Measurements from ENCODE around the gene CLIC4.
"Not testable (repeated sequence)": the region's sequence is repeated elsewhere in the genome, so short reads cannot be mapped to it uniquely, and the experiment has no call there.

CLIC4 gene

DNA sequence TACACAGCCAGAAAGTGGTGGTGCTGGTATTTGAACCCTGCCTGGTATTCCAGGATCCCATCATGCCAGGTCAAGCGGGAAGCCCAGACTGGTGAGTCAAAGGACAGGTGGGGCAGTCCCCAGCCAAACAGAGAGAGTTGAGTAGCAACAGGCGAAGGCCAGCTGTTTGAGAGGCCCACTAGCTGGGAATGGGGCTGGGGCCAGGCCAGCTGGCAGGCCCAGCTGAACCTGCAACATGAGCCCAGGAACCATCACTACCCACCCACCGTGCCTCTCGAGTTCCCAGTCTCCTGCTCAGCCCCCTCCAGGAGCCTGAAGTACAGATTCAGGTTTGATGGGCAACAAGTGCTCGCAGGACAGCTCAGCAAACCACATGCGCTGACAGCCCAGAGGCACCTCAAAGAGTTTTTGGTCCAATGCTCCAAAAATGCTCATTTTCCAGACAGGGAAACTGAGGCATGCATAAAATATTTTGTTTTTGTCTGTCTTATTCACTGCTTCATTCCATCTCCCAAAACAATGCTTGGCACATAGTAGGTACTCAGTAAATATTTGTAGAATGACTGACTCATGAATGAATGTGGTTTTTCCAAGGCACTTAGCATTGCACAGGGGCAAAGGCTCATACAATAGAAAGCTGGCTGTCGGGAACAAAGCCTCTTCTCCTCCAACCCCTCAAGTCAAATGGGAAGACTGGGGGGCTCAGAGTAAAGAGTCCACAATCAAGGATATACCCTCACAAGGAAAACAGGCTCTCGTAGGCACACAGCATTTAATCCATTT, 42.5 kb upstream of the CLIC4 start:
- no peak overlapping the region for H3K4me3 ChIP-seq (ENCODE audit: low read depth, low read length)
- TF ChIP-seq, protein P1, sequence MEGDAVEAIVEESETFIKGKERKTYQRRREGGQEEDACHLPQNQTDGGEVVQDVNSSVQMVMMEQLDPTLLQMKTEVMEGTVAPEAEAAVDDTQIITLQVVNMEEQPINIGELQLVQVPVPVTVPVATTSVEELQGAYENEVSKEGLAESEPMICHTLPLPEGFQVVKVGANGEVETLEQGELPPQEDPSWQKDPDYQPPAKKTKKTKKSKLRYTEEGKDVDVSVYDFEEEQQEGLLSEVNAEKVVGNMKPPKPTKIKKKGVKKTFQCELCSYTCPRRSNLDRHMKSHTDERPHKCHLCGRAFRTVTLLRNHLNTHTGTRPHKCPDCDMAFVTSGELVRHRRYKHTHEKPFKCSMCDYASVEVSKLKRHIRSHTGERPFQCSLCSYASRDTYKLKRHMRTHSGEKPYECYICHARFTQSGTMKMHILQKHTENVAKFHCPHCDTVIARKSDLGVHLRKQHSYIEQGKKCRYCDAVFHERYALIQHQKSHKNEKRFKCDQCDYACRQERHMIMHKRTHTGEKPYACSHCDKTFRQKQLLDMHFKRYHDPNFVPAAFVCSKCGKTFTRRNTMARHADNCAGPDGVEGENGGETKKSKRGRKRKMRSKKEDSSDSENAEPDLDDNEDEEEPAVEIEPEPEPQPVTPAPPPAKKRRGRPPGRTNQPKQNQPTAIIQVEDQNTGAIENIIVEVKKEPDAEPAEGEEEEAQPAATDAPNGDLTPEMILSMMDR (IDR thresholded peaks at IDR 0.05; ENCODE audit: low read depth, low read length): no peak
- TF ChIP-seq, protein P2, sequence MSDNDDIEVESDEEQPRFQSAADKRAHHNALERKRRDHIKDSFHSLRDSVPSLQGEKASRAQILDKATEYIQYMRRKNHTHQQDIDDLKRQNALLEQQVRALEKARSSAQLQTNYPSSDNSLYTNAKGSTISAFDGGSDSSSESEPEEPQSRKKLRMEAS (IDR thresholded peaks at IDR 0.05; ENCODE audit: low read depth, low read length): no peak
- no peak for TF ChIP-seq MYC (IDR thresholded peaks at IDR 0.05; ENCODE audit: low read depth, low read length)
- no peak for TF ChIP-seq POLR2A (IDR thresholded peaks at IDR 0.05; ENCODE audit: extremely low read depth, insufficient read length)
- no peak for DNase-seq (ENCODE audit: low read depth)

DNA sequence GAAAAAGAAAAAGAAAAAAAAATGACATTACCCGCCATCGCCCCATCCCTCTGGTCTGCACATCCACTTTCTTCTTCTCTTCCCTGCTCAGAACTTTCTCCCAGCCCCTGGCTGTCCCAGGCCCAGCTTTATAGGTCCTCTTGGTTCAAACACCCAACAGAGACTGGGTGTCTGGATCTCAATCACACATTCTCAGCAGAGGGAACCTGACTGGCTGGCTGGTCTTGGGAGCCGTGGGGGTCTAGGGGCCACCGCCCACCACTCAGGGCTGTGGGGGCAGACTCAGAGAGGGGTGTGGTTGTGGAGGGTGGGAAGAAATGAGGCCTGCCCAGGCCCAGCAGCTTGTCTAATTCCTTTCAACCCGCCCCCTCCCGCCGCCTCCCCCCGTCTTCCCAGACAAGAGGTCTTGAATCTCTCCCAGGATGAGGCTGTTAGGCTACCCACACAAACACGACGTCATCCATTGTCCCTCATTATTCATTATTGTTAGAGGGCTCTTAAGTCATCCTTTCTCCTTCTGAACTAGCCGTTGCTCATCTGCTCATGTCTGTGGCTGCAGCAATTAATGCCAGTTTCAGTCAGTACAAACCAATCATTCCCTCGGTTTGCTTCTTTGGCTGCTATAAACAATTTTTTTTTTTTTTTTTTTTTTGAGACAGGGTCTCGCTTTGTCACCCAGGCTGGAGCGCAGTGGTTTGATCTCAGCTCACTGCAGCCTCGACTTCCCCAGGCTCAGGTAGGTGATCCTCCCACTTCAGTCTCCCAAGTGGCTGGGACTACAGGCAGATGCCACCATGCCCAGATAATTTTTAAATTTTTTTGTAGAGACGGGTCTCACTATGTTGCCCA, 40.6 kb upstream of the CLIC4 start:
- no peak for DNase-seq (ENCODE audit: low read depth)
- TF ChIP-seq POLR2A (IDR thresholded peaks at IDR 0.05; ENCODE audit: extremely low read depth, insufficient read length): no peak
- no peak overlapping the region for H3K4me3 ChIP-seq (ENCODE audit: low read depth, low read length)

DNA sequence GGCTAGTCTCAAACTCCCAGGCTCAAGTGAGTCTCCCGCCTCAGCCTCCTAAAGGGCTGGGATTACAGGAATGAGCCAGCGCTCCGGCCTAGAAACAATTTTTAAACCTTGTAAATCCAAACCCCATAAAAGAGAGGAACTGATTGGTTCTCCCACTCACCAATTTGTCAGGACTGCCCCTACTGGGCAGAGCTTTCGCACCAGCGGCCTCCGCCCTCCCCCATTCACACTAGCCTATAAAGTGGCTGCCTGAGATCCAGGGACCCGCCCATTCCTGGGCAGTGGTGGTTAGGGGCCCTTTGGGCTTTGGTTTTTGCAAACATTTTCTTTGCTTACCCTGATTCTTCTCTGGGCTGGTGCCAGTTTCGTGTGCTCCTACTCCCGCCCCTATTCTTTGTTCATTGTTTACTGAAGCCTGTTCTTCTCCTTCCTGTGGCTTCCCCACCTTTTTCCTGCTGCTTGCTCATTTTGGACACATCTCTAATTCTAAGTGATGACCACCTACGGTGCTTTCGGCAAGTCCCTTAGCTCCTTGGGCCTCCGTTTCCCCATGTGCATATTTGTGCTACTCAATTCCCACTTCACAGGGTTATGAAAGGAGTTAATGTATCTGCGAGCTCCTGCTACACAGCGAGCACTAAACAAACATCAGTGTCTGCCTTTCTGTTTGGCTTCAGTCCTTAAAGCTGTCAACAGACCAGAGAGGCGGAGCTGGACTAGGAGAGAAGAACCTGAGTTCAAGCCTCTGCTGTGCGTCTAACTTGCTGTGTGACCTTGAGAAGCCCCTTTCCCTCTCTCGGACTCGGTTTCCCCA, 39.8 kb upstream of the CLIC4 start:
- H3K4me3 ChIP-seq (ENCODE audit: low read depth, low read length): no peak overlapping the region
- DNase-seq (ENCODE audit: low read depth): peak; percentile 77
- no peak for TF ChIP-seq MYC (IDR thresholded peaks at IDR 0.05; ENCODE audit: low read depth, low read length)
- TF ChIP-seq, protein P1 (IDR thresholded peaks at IDR 0.05; ENCODE audit: low read depth, low read length): no peak
- no peak for TF ChIP-seq POLR2A (IDR thresholded peaks at IDR 0.05; ENCODE audit: extremely low read depth, insufficient read length)
- TF ChIP-seq, protein P2 (IDR thresholded peaks at IDR 0.05; ENCODE audit: low read depth, low read length): no peak

DNA sequence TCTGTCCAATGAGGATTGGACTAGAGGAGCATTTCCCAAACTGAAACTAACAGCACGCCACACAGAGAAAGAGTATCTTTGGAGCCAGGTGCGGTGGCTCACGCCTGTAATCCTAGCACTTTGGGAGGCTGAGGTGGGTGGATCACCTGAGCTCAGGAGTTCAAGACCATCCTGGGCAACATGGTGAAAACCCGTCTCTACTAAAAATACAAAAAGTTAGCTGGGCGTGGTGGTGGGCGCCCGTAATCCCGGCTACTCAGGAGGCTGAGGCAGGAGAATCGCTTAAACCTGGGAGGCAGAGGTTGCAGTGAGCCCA, 39.2 kb upstream of the CLIC4 start:
- DNase-seq (ENCODE audit: low read depth): not testable (repeated sequence)

DNA sequence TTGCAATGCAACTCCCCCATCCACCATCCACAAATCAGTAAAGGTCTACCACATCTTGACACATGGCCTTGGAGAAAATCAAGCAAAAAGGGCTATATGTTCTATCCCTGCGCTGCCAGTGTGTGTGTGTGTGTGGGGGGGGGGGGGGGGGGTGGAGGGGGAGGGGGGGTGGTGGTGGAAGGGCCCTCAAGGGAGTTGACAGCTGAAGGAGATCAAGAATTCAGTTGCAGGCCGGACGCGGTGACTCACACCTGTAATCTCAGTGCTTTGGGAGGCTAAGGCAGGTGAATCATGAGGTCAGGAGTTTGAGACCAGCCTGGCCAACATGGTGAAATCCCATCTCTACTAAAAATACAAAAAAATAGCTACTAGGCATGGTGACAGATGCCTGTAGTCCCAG, 37.6 kb upstream of the CLIC4 start:
- peak; percentile 24 for DNase-seq (ENCODE audit: low read depth)
- TF ChIP-seq MYC (IDR thresholded peaks at IDR 0.05; ENCODE audit: low read depth, low read length) (no peak), POLR2A (IDR thresholded peaks at IDR 0.05; ENCODE audit: extremely low read depth, insufficient read length) (no peak)
- TF ChIP-seq, protein P1 (IDR thresholded peaks at IDR 0.05; ENCODE audit: low read depth, low read length): no peak
- TF ChIP-seq, protein P2 (IDR thresholded peaks at IDR 0.05; ENCODE audit: low read depth, low read length): no peak
- no peak overlapping the region for H3K4me3 ChIP-seq (ENCODE audit: low read depth, low read length)

More for the DNA sequence above, 39.2 kb upstream of the CLIC4 start:
- H3K4me3 ChIP-seq (ENCODE audit: low read depth, low read length): not testable (repeated sequence)

DNA sequence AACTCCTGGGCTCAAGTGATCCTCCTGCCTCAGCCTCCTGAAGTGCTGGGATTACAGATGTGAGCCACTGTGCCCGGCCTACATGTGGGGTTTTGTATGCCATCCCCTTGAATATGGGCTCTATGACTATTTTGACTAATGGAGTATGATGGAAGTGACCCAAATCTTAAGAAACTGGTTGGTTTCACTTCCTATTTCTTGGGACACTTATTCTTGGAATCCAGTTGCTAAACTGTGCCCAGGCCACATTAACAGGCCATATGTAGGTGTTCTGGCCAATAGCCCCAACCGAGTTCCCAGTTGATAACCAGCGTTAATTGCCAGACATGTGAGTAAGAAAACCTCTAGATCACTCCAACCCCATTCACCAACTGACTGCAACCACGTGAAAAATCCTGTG, 36.3 kb upstream of the CLIC4 start:
- H3K4me3 ChIP-seq (ENCODE audit: low read depth, low read length): no peak overlapping the region
- DNase-seq (ENCODE audit: low read depth): peak; percentile 69

More for the DNA sequence above, 36.3 kb upstream of the CLIC4 start:
- no peak for TF ChIP-seq MYC (IDR thresholded peaks at IDR 0.05; ENCODE audit: low read depth, low read length)
- no peak for TF ChIP-seq POLR2A (IDR thresholded peaks at IDR 0.05; ENCODE audit: extremely low read depth, insufficient read length)
- TF ChIP-seq, protein P2 (IDR thresholded peaks at IDR 0.05; ENCODE audit: low read depth, low read length): no peak
- TF ChIP-seq, protein P1 (IDR thresholded peaks at IDR 0.05; ENCODE audit: low read depth, low read length): no peak

Measured in NB4 (cell line).